NCI-H226 (cell line): ENCODE measurements around the gene CD300C.
"Not testable (repeated sequence)": the region's sequence is repeated elsewhere in the genome, so short reads cannot be mapped to it uniquely, and the experiment has no call there.

Experiments
- DNase-seq: peaks from one replicate; pipeline ENCODE4 v3.0.0-alpha.2; 2015

Gene CD300C

DNA sequence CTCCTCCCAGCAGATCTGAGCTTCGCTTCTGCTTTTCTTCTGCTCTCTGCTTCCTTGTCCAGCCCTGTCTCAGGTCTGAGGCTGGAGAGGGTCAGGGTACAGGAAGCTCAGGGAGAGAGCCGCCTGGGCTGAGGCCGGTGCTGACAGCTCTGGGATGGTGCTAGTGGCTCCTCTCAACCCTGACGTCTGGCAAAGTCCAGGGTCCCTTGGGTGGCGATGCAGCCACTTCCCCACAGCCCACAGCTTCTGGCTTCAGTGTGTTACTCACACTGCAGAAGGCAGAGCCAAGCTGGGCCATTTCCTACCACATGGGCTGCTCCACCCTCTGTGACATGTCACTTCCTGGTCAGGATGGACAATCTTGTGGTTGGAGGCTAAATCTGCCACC lies at the start of gene CD300C:
Gene CD300C (minus strand): TSS at position 273 of the 388 bp plus-strand sequence. CDS start 333 bp downstream, outside the sequence.
- DNase-seq, result no peak

DNA sequence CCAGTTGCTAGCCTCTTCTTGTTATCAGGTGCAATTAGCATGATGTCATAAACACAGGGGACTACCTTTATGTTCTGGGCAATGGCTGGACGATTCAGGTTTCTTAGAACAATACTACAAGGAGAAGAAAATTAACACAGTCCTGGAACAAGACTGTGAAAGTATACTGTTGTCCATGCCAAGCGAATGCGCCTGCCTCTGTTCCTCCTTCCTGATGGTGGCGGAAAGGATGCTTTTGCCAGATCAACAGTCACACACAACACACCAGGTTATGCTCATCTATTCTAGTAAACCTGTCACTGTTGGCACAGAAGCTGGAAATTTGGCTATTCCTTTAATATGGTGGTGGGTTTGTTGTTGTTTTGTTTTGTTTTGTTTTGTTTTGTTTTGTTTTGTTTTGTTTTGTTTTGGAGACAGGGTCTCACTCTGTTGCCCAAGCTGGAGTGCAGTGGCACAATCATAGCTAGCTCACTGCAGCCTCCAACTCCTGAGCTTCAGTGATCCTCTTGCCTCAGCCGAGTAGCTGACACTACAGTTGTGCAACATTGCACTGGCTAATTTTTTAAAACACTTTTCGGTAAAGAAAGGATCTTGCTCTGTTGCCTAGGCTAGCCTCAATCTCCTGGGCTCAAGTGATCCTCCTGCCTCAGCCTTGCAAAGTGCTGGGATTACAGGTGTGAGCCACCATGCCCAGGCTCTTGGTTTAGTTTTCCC lies 49.3 kb upstream of the CD300C start:
- no peak for DNase-seq

DNA sequence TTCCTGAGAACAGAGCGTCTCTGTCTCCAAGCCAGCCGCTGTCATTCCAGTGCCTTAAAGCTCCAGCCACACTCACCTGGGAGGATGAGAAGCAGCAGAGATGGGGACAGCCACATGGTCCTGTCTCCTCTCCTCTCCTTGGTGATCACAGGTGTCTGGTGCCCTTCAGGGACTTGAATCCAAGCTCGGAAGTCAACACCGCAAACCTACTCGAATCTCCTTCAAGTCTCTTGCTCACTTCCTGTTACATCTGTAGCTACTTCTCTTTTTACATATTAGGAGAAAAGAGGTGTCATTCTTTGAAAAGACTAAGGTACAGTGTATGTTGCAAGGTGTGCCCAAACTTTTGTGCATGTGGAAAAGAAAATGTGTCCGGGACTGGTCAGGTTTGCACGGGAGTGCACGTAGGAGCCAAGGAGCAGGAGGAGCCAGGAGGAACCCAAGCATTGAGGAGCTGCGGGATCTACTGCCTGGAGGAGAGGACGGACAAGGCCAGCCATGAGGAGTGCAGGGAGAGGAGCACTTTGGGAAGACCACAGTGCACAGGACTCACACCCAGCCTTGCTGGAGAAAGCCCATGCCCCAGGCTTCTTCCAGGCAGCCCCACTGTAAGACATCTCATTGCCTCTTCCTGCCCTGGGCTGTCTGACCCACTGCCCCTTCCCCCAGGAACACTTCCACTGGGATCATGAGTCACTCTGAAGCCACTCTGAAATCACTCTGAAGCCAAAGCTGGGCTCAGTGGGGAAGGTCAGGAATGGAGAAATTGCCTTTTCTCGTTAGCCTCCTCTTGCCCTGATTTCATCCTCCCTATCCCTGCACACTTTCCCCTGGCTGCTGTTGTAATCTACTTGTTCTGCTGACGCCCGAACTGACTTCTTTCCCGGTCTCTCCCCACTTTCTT lies 46.4 kb upstream of the CD300C start, which contains the start of gene CD300LD:
Gene CD300LD (minus strand): TSS at position 197 of the 904 bp plus-strand sequence. CDS start 81 bp downstream, at position 116.
- no peak for DNase-seq

DNA sequence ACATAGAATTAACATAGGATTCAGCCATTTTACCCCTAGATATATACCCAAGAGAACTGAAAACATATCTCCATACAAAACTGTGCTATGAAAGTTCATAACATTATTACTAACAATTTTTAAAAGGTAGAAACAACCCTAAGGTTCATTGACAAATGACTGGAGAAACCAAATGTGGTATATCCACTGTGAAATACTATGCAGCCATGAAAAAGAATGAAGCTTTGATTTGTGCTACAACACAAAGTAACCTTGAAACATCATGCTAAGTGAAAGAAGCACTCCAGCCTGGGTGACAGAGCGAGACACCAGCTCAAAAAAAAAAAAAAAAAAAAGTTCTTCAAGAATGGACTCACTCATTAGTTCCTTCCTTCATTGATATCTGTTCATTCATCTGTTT lies 45.6 kb upstream of the CD300C start:
- no peak for DNase-seq

DNA sequence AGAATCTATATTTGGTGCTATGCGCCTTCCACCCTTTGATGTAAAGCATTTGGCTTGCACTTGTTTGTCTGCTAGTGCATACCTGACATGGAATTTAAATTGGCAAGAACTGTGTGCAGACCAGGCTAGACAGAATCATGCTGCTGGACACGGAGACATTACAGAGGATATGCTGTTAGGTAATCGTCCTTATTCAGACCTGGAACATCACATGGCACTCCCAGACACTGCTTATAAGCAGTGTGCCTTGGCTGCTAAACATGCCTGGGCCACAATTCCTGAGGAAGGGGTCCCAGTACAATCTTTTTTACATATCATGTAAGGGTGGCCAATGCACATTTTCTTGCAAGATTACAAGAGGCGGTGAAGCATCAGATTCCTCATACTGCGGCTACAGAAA lies 39.8 kb upstream of the CD300C start:
- no peak for DNase-seq

DNA sequence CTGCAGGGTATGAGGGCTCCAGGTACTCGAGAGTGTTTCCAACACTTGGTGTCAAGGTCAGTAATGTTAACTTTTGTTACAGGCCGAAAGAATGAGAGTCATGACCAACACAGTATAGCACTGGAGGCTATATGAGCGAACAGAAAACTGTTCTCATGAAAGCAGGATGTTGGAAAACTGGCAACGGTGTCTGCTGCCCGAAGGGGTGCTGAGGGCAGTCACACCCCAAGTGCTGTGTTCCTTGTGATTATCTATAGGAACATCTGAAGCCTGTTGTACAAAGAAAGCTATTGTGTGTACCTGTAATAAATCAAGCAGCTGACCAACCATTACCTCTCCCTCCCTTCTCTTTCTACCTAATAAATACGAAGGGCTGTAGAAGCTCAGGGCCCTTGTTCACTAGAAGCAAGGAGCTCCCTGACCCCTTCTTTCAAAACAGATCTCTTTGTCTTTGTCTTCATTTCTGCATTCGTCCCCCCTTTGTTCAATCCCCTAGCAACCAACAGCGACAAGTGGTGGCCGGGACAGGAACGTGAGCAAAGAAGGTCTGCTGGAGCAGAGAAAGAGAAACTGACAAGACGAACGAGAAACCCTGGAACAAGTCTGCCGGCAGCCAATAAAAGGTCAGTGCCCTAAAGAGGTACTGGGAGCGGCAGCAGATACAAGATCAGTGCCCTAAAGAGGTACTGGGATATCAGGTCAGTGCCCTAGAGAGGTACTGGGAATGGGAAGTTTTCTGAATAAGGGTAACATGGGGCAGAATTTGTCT lies 38.6 kb upstream of the CD300C start:
- DNase-seq, result no peak

DNA sequence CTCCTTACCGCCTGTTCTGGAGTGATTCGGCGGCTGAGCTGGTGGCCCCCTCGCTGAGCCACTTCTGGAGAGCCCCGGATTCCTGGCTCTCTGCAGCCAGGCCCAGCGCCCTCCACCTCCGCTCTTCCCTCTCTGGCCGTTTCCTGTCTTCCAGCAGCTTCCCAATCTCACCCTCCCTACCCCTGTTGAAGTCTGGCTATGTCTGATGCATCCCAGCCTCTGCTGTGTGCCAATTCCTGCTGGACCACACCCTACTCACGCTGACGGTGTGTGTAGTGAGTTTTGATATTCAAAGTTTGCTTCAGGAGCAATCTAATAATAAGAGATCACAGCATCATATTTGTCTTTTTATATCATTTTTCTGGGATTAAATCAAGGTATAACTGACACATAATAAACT lies 36.7 kb upstream of the CD300C start:
- DNase-seq, result no peak

DNA sequence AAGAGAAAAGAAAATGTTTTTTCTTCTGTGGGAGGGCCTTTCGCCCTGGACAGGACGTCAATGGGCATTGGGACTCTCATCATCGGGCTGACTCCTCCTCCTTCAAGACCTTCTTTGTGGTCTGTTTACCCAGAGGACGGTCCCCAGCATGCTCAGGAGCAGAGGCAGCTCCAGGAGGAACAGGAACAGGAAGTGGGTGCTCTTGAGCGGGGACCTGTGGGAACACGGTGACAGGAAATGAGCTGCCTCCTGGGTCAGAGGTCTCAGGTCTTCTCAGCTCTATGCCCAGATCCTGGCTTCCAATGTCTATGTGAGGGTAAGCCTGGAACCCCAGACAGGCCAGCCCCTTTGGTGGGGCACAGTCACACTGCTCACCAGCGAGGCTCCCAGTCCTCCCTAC lies 34.0 kb upstream of the CD300C start:
- no peak for DNase-seq

DNA sequence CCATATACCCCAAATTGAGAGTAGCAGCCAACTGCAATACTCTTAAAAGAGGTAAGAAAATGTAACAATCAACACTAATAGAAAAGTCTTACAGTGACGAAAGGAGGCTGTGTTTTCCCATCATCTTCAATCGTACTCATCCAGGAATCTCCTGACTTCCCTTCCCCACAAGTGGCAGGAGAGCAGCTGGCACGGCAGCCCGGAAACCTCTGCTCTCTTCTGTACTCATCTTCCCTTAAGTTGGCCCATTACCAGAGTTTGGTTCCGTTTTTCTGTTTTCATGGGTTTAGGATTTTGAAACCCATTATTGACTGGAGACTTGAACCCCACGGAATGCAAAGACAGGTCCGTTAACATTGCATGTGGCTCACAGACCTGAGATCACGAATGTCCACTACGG lies 33.1 kb upstream of the CD300C start:
- no peak for DNase-seq

DNA sequence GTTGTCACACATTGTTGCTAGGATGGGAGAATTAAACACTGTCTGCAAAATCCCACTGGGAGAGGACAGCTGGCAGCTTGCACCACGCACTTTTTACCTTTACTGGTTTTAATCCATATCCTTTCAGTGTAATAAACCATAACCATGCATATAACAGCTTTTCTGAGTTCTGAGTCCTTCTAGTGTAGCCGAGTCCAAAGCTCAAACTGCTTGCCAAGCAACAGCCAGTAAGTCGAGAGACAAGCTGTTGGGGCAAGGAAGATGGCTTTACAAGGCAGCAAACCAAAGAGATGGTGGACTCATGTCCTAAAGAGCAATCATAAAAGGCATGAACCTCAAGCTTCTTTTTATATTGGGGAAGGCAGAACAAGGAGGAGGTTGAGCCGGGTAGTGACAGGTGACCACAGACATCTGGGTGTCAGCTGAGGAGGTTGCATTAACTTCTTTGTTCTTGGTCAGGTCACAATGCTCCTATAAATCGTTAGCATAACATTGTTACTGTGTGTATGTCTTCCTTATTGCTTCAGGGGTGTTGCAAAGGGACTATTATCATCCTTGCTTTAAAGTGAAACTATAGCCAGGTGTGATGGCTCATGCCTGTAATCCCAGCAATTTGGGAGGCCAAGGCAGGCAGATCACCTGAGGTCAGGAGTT lies 28.7 kb upstream of the CD300C start:
- no peak for DNase-seq

DNA sequence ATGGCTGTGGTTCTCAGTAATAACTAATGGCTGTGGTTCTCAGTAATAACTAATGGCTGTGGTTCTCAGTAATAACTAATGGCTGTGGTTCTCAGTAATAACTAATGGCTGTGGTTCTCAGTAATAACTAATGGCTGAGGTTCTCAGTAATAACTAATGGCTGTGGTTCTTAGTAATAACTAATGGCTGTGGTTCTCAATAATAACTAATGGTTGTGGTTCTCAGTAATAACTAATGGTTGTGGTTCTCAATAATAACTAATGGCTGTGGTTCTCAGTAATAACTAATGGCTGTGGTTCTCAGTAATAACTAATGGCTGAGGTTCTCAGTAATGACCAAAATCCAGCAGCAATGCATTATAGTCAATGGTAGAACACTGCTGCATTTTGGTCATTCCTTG lies 27.7 kb upstream of the CD300C start:
- not testable (repeated sequence) for DNase-seq

DNA sequence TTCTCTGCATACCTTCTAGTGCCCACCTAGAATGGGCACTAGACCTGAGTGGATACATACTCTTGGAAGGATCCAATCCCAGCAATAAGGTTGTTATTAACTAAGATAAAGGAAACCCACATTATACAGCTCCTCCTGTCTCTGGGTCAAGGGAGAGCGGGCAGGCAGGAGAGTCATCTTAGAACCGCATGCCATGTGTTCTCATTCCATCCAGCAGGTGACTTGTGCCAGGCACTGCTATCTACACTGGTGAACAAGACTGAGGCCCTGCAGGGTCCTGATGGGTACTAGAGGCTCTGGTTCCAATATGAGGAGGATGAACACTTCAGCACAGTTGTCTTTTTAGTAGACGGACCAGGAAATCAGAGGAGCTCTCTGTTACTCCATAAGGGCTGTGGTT lies 27.3 kb upstream of the CD300C start:
- DNase-seq, result no peak

DNA sequence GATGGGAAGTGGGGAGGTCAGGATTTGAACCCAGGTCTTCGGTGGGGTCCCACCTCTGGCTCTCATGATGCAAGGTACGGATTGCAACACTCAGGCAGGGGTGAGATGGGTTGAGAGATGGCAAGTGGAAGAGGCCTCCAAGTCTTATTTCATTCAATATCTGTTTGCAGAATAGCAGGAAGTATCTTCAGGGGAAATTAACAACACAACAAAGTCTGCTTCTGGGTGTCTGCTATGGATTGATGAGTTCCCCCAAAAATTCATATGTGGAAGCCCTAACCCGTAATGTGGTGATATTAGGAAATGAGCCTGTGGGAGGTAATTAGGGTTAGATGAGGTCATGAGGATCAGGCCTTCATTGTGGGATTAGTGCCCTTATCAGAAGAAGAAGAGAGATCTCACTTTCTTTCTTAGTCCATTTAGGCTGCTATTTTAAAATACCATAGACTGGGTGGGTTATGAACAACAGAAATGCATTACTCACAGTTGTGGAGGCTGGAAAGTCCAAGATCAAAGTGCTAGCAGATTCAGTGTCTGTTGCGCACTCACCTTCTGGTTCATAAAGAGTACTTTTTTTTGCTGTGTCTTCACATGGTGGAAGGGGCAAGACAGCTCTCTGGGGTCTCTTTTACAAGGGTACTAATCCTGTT lies 25.8 kb upstream of the CD300C start:
- no peak for DNase-seq

DNA sequence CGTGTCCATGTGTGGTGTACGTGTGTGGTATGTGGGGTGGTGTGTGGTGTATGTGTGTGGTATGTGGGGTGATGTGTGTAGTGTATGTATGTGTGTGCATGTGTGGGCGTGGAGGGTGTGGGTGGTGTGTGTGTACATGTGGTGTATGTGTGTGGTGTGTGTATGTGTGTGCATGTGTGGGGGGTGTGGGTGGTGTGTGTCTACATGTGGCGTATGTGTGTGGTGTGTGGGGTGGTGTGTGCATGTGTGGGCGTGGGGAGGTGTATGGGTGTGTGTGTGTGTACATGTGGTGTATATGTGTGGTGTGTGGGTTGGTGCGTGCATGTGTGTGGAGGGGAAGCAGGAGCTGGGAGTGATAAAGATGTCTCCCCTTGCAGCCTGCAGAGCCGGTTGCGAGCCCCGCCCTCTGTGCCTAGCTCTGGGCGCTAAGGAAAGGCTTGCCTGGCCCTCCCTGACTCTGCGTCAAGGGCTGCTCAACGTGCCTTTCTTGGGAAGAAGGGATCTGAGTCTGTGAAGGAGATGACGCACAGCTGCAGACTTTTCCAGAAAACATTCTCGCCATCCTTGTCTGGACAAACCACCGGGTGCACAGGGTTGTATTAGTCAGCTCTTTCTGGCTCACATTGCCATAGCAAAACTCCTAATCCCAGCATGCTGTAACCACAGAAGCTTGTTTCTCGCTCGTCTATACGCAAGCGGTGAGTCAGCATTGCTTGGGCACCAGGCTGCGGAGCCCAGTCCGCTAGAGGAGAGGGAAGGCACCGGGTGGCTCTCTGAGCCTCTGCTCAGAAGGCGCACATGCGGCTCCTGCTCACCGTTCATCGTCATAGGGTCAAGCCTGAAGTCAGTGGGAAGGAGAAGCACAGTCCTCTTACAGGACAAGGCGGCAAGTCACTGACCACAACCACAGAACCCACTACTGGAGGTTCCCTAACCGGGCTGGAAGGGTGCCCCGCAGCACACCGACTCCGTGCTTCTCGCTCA lies 23.4 kb upstream of the CD300C start:
- peak; percentile 99 for DNase-seq

DNA sequence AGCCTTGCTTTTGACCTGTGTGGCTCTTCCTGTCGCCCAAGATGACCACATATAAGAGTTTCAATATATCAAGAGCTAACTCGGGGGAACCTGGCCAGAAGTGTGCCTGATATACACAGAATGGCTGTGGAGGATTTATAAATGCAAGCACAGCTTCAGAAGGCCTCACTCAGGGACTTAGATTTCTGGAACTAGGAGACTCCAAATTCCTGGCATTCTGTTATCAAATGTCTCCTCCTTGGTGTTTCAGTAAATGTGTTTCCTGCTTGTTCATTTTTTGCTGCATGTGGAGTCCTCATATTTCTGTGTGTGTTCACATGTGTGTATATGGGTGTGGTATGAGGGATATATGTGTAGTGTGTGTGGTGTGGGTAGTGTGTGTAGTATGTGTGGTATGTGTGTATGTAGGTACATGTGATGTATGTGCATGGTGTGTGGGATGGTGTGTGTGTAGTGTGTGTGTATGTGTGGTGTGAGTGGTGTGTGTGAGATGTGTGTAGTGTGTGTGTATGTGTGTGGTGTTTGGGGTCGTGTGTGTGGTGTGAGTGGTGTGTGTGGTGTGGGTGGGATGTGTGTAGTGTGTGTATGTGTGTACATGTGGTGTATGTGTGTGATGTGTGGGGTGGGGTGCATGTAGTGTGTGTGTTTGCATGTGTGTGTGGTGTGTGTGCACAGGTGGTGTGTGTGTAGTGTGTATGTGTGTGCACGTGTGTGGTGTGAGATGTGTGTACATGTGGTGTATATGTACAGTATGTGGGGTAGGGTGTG lies 22.4 kb upstream of the CD300C start:
- DNase-seq, result peak; percentile 24

DNA sequence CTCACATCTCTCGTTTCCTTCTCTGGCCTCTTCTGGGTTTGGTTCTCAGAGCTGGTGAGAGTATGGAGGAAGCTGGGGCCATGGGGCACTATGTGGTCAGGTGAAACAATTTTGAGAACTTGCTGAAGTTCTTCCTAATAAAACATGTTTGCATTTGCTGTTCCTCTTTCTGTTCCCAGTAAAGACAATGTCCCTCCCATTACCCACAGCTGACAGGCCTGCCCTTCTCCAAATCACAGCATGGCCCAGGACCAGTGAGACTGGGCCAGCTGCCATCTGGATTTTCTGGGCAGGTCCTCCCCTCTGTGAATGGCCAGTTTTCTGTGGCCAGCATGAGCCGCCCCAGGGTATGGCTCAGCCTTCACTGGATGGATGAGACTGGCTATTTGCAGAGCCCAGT lies 21.5 kb upstream of the CD300C start, which contains the start of gene CD300H:
Gene CD300H (minus strand): TSS at position 113 of the 400 bp plus-strand sequence.
- no peak for DNase-seq

DNA sequence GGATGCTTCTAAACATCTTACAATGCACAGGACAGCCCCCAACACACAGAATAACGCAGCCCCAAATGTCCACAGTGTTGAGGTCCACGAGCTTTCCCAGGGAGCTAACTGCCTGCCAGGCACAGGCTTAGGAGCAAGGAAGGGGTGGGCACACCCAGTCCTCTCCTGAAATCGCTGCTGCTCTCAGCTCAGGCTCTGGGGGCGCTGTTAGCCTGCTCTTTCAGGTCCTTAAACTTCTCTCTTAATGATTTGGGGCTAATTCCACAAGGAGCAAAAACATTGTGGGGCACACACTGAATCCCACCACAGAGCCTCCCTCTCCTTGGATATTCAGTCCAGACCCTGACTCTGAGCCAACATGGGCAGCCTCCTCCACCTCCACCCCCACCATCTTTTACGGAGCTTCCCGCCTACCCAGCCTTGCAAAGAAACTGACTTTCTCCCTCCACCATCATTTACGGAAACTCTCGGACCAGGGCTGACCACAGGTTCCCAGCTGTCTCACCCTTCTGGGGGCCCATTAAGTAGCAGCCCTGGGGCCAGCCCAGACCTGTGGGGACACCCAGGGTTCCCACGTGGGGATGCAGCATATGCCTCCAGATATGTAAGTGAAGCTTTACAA lies 20.3 kb upstream of the CD300C start:
- no peak for DNase-seq

DNA sequence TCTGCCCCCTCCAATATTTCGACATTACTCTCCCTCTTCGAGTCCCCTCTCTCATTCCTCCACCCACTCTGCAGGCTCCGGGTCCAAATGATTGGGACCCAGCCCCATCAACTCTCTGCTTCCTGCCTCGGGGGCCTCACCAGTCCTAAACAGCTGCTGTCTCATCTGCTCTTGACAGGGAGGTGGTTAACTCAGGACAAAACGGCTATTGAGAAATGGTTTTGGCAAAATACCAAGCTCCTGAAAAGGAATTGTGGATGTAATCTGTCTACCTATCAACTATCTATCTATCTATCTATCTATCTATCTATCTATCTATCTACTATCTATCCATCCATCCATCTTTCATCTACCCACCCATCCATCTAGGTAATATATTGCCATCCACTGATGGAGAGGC lies 19.2 kb upstream of the CD300C start:
- DNase-seq, result no peak

DNA sequence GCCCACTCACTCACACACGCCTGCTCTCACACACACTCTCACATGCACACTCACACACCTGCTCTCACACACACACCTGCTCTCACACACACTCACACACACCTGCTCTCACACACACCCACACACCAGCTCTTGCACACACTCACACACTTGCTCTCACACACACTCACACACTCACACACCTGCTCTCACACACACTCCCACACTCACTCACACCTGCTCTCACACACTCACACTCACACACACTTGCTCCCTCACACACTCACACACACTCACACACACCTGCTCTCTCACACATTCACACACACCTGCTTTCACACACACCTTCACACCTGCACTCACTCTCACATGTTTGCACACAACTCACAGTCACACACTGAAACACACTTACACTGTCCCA lies 17.4 kb upstream of the CD300C start:
- DNase-seq, result no peak

DNA sequence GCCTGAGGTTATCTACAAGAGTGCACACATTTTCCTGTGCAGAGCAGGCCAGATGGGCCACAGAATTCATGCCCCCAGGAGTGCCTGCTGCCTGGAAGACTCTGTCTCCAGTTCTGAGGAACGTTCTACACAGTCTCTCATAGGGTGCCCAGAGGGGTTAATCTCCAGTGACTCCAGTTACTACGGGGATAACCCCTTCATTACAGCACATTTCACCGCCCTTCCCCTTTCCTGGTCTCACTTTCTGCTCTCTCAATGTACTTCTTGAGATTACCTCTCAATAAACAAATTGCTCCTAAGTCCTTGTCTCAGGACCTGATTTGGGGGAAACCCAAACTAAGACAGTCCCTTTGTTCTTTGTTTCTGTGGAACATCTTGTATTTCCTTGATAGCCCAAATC lies 15.7 kb upstream of the CD300C start:
- no peak for DNase-seq
